ENCODE data around the gene FGGY.

FGGY gene

GRCh38 chr1:59379371-59379728 lies 82.5 kb downstream of the FGGY start:
- in situ Hi-C loops (cut with HindIII; ENCODE audit: low sequenced_read_pairs): no loop called here

GRCh38 chr1:59383963-59384362 lies 87.1 kb downstream of the FGGY start:
- in situ Hi-C loops (cut with HindIII; ENCODE audit: low sequenced_read_pairs): no loop called here

- in situ Hi-C loops (cut with HindIII; ENCODE audit: low sequenced_read_pairs): no loop called here
These were observed 87.5 kb downstream of the FGGY start for GRCh38 chr1:59384443-59384842.

GRCh38 chr1:59388191-59388590 lies 91.3 kb downstream of the FGGY start:
- in situ Hi-C loops (cut with HindIII; ENCODE audit: low sequenced_read_pairs): no loop called here

GRCh38 chr1:59389847-59390246 lies 93.0 kb downstream of the FGGY start:
- in situ Hi-C loops (cut with HindIII; ENCODE audit: low sequenced_read_pairs): no loop called here

- in situ Hi-C loops (cut with HindIII; ENCODE audit: low sequenced_read_pairs): no loop called here
These were observed 93.4 kb downstream of the FGGY start for GRCh38 chr1:59390307-59390706.

GRCh38 chr1:59391212-59392179 lies 94.6 kb downstream of the FGGY start:
- in situ Hi-C loops (cut with HindIII; ENCODE audit: low sequenced_read_pairs): no loop called here

- in situ Hi-C loops (cut with HindIII; ENCODE audit: low sequenced_read_pairs): no loop called here
These were observed 96.6 kb downstream of the FGGY start for GRCh38 chr1:59393211-59394180.

- in situ Hi-C loops (cut with HindIII; ENCODE audit: low sequenced_read_pairs): no loop called here
These were observed 98.0 kb downstream of the FGGY start for GRCh38 chr1:59394706-59395425.

GRCh38 chr1:59396387-59396786 lies 99.5 kb downstream of the FGGY start:
- in situ Hi-C loops (cut with HindIII; ENCODE audit: low sequenced_read_pairs): no loop called here

GRCh38 chr1:59397139-59397858 lies 100.4 kb downstream of the FGGY start:
- in situ Hi-C loops (cut with HindIII; ENCODE audit: low sequenced_read_pairs): no loop called here

- in situ Hi-C loops (cut with HindIII; ENCODE audit: low sequenced_read_pairs): loop anchor here (5.0 kb wide), 1 partner anchor 72 kb away; no protein-coding TSS in a partner anchor
These were observed 102.7 kb downstream of the FGGY start for GRCh38 chr1:59399642-59400041.

- in situ Hi-C loops (cut with HindIII; ENCODE audit: low sequenced_read_pairs): loop anchor here (5.0 kb wide), 1 partner anchor 74 kb away; no protein-coding TSS in a partner anchor
These were observed 104.7 kb downstream of the FGGY start for GRCh38 chr1:59401581-59401980.

- in situ Hi-C loops (cut with HindIII; ENCODE audit: low sequenced_read_pairs): loop anchor here (5.0 kb wide), 1 partner anchor 77 kb away; no protein-coding TSS in a partner anchor
These were observed 107.9 kb downstream of the FGGY start for GRCh38 chr1:59404796-59405195.

GRCh38 chr1:59406437-59407164 lies 109.7 kb downstream of the FGGY start:
- in situ Hi-C loops (cut with HindIII; ENCODE audit: low sequenced_read_pairs): no loop called here

GRCh38 chr1:59408608-59409240 lies 111.8 kb downstream of the FGGY start:
- in situ Hi-C loops (cut with HindIII; ENCODE audit: low sequenced_read_pairs): no loop called here

- in situ Hi-C loops (cut with HindIII; ENCODE audit: low sequenced_read_pairs): no loop called here
These were observed 112.7 kb downstream of the FGGY start for GRCh38 chr1:59409549-59409948.

- in situ Hi-C loops (cut with HindIII; ENCODE audit: low sequenced_read_pairs): no loop called here
These were observed 113.1 kb downstream of the FGGY start for GRCh38 chr1:59409986-59410385.

GRCh38 chr1:59410457-59410856 lies 113.6 kb downstream of the FGGY start:
- in situ Hi-C loops (cut with HindIII; ENCODE audit: low sequenced_read_pairs): no loop called here

Data from endothelial cell of hepatic sinusoid (primary cell).